Heart right ventricle (tissue), 16 donors: ENCODE results near the gene ZNF888. TPM values are rescaled to one million over a fixed set of nuclear protein-coding genes. Genes with fewer than 3 reads are reported as not detected.
A peak's percentile ranks its signal among the peaks of the same experiment; 100 is the strongest.
"Not testable (repeated sequence)": the region's sequence is repeated elsewhere in the genome, so short reads cannot be mapped to it uniquely, and the experiment has no call there.

ENCODE experiments used
- ATAC-seq, 8 donors: fragments of 200-7000 bp; cut with Tn5 transposase; one replicate each; pipeline ENCODE4 v1.9.1; 2020; ENCODE audit warnings: mild to moderate bottlenecking in 8 of 8, moderate library complexity in 8 of 8, moderate number of reproducible peaks in 1 of 8
- DNase-seq, 2 donors: peaks; one replicate each; pipeline ENCODE4 v3.0.0-alpha.2; 2020
- H3K27ac ChIP-seq, 10 donors: fragments of 200-600 bp; sonication (generic) in 2 of 10; one replicate each; pipeline versions ENCODE4 v1.5.0 to v1.8.0; 2020 to 2022; ENCODE audit warnings: mild to moderate bottlenecking in 3 of 10
- H3K27me3 ChIP-seq, 7 donors: fragments of 200-600 bp; one replicate each; pipeline ENCODE4 v1.8.0; 2021 to 2022; ENCODE audit warnings: mild to moderate bottlenecking in 2 of 7
- H3K36me3 ChIP-seq, 9 donors: fragments of 200-600 bp; sonication (generic) in 1 of 9; one replicate each; pipeline versions ENCODE4 v1.5.0 to v1.8.0; 2020 to 2022; ENCODE audit warnings: mild to moderate bottlenecking in 2 of 9
- H3K4me1 ChIP-seq, 9 donors: fragments of 200-600 bp; sonication (generic) in 1 of 9; one replicate each; pipeline versions ENCODE4 v1.5.0 to v1.8.0; 2020 to 2022; ENCODE audit warnings: mild to moderate bottlenecking in 4 of 9
- H3K4me3 ChIP-seq, 10 donors: fragments of 200-600 bp; sonication (generic) in 2 of 10; one replicate each; pipeline versions ENCODE4 v1.5.0 to v1.8.0; 2020 to 2022; ENCODE audit warnings: mild to moderate bottlenecking in 7 of 10, moderate library complexity in 2 of 10
- H3K9me3 ChIP-seq, 11 donors: fragments of 200-600 bp in 10 of 11; sonication (generic) in 2 of 11; one replicate each; pipeline versions ENCODE4 v1.5.0 to v1.8.0; 2013 to 2022; ENCODE audit warnings: mild to moderate bottlenecking in 2 of 11, control low read depth in 1 of 11, moderate library complexity in 1 of 11
- WGBS, 2 donors: extraction: QIAGEN DNeasy Blood & Tissue Kit; methylation state at CpG; one replicate each; pipeline ENCODE4 v1.1.7; 2013; ENCODE audit warnings: inconsistent platforms in 1 of 2; 5-methylcytosine and 5-hydroxymethylcytosine counted together
- intact Hi-C, 10 donors: fragments of 100-400 bp; cut with DNase I; formaldehyde crosslinking; loops; one replicate each; pipeline versions ENCODE4 v1.11.1 to v1.14.2; 2022
- polyA plus RNA-seq, 2 donors: library from polyadenylated mRNA; stranded (reverse); fragments of 200-250 nt; gene quantifications; one replicate each; pipeline ENCODE4 v1.2.3, GENCODE V29; 2013
- total RNA-seq, 10 donors: library from RNA; stranded (reverse); fragmentation: NEBNext Ultra II Directional in 3 of 10; extraction: Animal tissue kit (Norgen Biotek cat#: 25700) in 3 of 10; gene quantifications; one replicate each; pipeline versions ENCODE4 v1.2.1 to v1.2.4, GENCODE V29; 2021 to 2023
- TF ChIP-seq, protein P1 (sequence below), 9 donors: fragments of 200-600 bp; sonication (generic) in 2 of 9; IDR thresholded peaks; one replicate each; pipeline versions ENCODE4 v1.5.0 to v1.8.0; 2021 to 2022; ENCODE audit warnings: antibody characterized with exemption in 9 of 9, mild to moderate bottlenecking in 5 of 9, moderate library complexity in 1 of 9
- donor health status: Arrhythmogenic right ventricular cardiomyopathy.
- donor health status: ischemic (EF 13 %, LVEDD 7.1; RV severe dilation, severe dysfunction).
- donor health status: healthy with polysubstance abuse.
- donor health status: DM: no; HTN: yes; CAD: no.
- donor health status: DM: no; HTN: no; CAD: no.
- donor health status: ischemic (EF 25% LVEDD 6.9; RV normal size, moderate dysfunction).
- donor health status: ischemic (EF 25% LVEDD 5.7; RV mildly dilated, moderate dysfunction).
- donor health status: healthy.
- donor health status: DM: yes; HTN: yes; CAD: no.
- donor health status: Ischemic cardiomyopathy.
- donor health status: ischemic (EF 35%, LVEDD 5.7; RV mildly dilated, moderate dysfunction).
- donor health status: nonischemic (EF 11% LVEDD 7.7; RV severe dilation, severe dysfunction).
- donor health status: DM: yes; HTN: yes; CAD: no.
- donor health status: PGD.
- donor health status: ischemic (EF 29% LVEDD 5.4; RV normal size, mild dysfunction).
- donor health status: nonischemic (EF 23%, LVEDD 6.1; RV moderate dilation, normal function).

ZNF888 gene
- total and polyA plus RNA-seq, 12 donors: 0.70 to 2.3 (median 1.4) TPM

DNA sequence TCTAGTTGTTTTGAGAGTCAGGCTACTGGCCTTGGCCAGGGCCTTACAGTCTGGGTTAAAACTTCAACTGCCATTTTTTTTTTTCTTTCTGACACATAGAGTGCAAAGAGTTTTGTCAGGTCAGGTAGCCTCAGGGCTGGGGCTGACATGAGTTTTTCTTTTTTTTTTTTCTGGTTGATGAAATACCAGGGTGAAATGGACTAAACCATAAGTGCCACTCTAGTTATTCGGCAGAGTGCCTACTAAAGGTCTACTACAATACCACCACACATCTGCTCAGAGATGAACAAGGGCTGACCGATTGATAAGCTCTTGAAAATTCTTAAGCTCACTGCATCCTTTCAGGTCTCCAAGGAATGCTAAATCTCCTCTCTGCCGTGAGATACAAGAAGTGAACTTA lies 21.4 kb downstream of the ZNF888 start:
- Histone ChIP-seq H3K4me3 (no peak overlapping the region), H3K36me3 (peaks cover 0 to 12% (median 9%) of the 10 kb centered on the region in 9 donors), H3K4me1 (peaks cover 0 to 9% (median 6%) of the 10 kb centered on the region in 9 donors), H3K27me3 (no peaks in the 10 kb centered on the region), H3K9me3 (peaks cover 0 to 12% (median 0%) of the 10 kb centered on the region in 11 donors), H3K27ac (no peak overlapping the region)
- ATAC-seq (no peak), DNase-seq (no peak)
- WGBS, 2 donors: 75 to 82% methylated on average over 3 of the region's 3 CpGs
- intact Hi-C loops: no loop called here
- TF ChIP-seq, protein P1, sequence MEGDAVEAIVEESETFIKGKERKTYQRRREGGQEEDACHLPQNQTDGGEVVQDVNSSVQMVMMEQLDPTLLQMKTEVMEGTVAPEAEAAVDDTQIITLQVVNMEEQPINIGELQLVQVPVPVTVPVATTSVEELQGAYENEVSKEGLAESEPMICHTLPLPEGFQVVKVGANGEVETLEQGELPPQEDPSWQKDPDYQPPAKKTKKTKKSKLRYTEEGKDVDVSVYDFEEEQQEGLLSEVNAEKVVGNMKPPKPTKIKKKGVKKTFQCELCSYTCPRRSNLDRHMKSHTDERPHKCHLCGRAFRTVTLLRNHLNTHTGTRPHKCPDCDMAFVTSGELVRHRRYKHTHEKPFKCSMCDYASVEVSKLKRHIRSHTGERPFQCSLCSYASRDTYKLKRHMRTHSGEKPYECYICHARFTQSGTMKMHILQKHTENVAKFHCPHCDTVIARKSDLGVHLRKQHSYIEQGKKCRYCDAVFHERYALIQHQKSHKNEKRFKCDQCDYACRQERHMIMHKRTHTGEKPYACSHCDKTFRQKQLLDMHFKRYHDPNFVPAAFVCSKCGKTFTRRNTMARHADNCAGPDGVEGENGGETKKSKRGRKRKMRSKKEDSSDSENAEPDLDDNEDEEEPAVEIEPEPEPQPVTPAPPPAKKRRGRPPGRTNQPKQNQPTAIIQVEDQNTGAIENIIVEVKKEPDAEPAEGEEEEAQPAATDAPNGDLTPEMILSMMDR (IDR thresholded peaks at IDR 0.05): no peak

DNA sequence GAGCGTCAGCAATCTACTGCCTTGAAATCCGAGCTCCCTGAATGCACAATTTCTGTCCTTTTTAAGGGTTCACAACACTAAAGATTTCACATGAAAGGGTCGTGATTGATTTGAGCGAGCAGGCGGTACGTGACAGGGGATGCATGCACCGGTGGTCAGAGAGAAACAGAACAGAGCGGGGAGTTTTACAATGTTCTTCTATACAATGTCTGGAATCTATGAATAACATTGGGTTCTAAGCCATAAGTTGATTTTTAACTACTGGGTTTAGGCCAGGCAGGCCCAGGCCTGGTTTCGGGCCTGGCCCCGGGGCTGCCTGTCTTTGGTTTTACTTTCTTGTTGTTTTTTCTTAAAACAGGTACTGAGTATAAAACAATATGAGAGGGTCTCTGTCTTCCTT lies 24.6 kb downstream of the ZNF888 start:
- intact Hi-C loops: loop anchor here in 1 of 10 donors (5.0 kb wide), 1 partner anchor 64 kb away; the partner anchor contains the start of gene ZNF816
- H3K27me3 ChIP-seq, DNase-seq, H3K9me3 ChIP-seq, ATAC-seq, H3K4me3 ChIP-seq: not testable (repeated sequence)
- WGBS, 2 donors: 96% methylated on average over 10 of the region's 10 CpGs
- Histone ChIP-seq H3K36me3 (peaks cover 0 to 19% (median 0%) of the 10 kb centered on the region in 9 donors), H3K27ac (peak overlapping the region in 1 of 10 donors; percentile 90), H3K4me1 (peaks cover 0 to 20% (median 16%) of the 10 kb centered on the region in 9 donors)

DNA sequence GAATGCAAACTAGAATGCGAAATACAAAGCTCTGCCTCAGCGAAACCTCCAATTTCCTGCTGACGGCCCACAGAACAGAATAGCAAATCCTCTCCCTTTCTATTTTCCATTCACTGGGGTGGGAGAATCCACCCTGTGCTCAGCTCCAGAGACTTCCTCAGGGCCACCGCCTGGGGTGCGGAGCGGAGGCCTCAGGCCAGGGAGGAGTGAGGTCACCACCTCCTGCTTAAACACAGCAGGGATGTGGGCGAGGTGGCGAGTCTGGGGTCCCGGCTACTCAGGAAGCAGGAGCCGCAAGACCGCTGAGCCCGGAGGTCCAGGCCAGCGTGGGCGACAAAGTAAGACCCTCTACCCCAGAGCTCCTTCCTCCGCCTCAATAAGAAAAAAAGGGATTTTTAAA lies 25.1 kb downstream of the ZNF888 start:
- 69 to 73% methylated on average over 15 of the region's 15 CpGs for WGBS, 2 donors
- Histone ChIP-seq H3K27me3 (no peaks in the 10 kb centered on the region), H3K9me3 (no peaks in the 10 kb centered on the region), H3K36me3 (peaks cover 0 to 24% (median 0%) of the 10 kb centered on the region in 9 donors), H3K4me3 (peak overlapping the region in 9 of 10 donors; percentile 47 to 93 (median 77)), H3K27ac (peak overlapping the region in 9 of 10 donors; percentile 80 to 98 (median 92)), H3K4me1 (peaks cover 0 to 20% (median 16%) of the 10 kb centered on the region in 9 donors)
- peak in 2 of 8 donors; percentile 20 to 31 for ATAC-seq
- peak; percentile 10 to 14 for DNase-seq
- TF ChIP-seq, protein P1 (IDR thresholded peaks at IDR 0.05): no peak
- intact Hi-C loops: loop anchor here in 1 of 10 donors (5.0 kb wide), 1 partner anchor 64 kb away; the partner anchor contains the start of gene ZNF816

DNA sequence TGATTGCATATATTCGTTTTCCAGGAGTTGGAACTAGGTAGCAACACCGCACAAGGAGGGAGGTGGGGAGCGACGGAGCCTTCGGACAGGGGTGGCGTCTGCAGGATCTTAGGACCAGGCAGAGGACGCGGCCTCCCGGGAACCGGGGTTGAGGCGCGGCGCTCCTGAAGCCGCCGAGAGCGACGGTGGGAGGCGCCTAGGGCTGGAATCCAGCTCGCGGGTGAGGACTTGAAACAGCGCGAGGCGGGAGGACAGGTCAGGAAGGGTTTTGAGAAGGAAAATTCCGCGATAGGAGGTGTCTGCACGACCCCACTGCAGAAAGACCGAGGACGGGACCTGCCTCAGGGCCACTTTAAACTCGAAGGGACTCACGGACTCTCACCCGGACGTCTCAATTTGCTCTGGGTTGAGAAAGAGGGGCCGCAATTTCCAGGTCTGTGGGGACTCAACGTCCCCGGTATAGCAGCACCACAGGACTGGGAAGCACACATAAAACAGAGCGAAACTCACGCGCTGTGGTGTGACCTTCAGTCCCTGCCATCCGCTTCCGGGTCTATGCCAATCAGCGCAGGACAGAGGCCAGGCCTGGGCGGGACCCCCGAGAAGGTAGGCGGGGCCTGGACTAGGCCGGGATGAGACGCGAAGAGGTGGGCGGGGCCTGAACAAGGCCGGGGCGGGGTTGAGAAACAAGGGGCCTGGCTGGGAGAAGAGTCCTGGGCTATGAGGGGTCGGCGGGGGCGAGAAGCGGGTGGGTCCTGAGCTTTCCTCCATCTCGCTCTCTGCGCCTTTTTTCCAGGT lies 25.9 kb downstream of the ZNF888 start, which contains the start of gene ZNF320:
Gene ZNF320 (minus strand): TSS at position 498 of the 798 bp plus-strand sequence. CDS start 7,380 bp downstream, outside the sequence.
- WGBS, 2 donors: 1% methylated on average over 55 to 56 of the region's 56 CpGs
- Histone ChIP-seq H3K27me3 (no peaks in the 10 kb centered on the region), H3K9me3 (no peaks in the 10 kb centered on the region), H3K4me3 (peak within 1 kb of the TSS; percentile 42 to 93 (median 76)), H3K27ac (peak within 1 kb of the TSS; percentile 8 to 98 (median 92)), H3K36me3 (peaks cover 0 to 28% (median 0%) of the 10 kb centered on the region in 9 donors), H3K4me1 (peaks cover 0 to 20% (median 16%) of the 10 kb centered on the region in 9 donors)
- TF ChIP-seq, protein P1 (IDR thresholded peaks at IDR 0.05): peak in 1 of 9 donors; percentile 5
- DNase-seq: peak; percentile 97
- intact Hi-C loops: loop anchor here in 3 of 10 donors (2.0 to 5.0 kb wide), 2 partner anchors 65 kb away; partner anchors contain the start of gene ZNF816 (in 3 of the 3)
- peak; percentile 100 for ATAC-seq
